AG08396 (cell line): ENCODE measurements around the gene GNA15.
"Not testable (repeated sequence)": the region's sequence is repeated elsewhere in the genome, so short reads cannot be mapped to it uniquely, and the experiment has no call there.

Experiments used
- DNase-seq: peaks from one replicate; pipeline ENCODE4 v3.0.0; 2012; ENCODE audit warnings: low spot score, mixed read lengths

Gene GNA15

DNA sequence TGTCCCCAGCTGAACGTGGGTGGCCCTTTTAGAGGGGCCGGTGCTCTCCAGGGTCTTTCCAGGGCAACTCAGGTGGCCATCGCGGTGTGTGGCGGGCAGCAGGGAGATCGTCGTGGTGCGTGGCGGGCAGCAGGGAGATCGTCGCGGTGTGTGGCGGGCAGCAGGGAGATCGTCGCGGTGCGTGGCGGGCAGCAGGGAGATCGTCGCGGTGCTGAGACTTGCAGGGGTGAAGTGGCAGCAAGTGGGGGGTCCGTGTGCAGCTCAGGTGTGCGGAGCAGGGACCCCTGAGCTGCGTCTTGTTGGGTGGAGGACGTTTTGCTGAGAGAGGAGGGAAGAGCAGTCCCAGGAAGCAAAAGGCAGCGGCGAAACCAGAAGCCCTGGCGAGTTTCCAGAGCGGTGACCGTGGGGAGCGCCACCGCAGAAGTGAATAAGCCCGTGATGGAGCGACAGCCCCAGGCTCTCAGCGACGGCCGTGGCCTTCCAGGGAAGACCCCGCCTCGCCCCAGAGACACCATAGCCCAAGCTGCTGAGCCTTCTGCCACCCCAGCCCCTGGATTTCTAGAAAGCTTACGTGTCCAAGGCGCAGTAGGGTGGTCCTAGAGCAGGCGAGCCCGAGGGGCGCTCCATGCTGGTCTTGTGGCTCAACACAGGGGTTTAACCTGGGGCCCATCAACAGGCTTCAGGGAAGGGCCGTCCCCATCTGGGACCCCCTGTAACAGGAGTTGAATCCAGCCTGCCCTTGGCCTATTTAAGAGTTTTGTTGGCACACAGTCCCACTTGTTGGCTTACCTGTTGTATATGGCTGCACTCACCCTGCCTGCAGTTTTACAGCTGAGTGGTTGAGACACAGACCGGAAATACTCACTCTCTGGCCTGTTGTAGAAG is 55.3 kb downstream of the GNA15 start:
- no peak for DNase-seq

- DNase-seq, result not testable (repeated sequence)
These were observed 55.9 kb downstream of the GNA15 start for GRCh38 chr19:3191806-3192104.

DNA sequence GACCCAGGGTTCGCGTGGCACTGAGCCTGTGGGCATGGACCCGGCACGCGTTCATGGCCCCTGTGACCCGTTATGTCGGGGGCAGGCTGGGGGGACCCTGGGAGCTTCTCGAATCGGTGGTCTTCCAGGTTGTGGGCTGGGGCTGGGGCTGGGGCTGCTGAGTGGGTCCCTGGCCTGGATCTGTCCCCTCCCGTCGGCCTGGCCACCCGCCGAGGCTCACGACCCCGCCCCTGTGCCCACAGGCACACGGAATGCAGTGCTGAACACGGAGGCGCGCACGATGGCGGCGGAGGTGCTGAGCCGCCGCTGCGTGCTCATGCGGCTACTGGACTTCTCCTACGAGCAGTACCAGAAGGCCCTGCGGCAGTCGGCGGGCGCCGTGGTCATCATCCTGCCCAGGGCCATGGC is 56.4 kb downstream of the GNA15 start:
- DNase-seq, result no peak

DNA sequence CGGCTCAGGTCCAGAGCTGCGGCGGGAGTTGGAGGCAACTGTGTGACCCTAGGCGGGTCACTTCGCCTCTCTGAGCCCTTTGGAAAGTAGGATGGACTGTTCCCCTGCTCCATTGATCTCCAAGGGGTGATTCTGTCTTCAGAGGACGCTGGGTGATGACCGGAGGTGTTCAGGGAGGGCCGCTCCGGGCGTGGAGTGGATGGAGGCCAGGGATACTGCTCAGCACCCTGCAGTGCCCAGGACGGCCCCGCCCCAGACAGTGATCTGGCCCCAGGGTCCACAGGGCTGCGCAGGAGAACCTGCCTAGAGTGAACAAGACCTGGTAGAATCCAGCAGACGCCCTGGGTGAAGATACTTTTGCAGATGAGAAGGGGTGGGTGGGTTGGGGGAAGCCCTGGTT is 56.9 kb downstream of the GNA15 start:
- no peak for DNase-seq

GRCh38 chr19:3193256-3194105 is 57.6 kb downstream of the GNA15 start:
- DNase-seq, result no peak

DNA sequence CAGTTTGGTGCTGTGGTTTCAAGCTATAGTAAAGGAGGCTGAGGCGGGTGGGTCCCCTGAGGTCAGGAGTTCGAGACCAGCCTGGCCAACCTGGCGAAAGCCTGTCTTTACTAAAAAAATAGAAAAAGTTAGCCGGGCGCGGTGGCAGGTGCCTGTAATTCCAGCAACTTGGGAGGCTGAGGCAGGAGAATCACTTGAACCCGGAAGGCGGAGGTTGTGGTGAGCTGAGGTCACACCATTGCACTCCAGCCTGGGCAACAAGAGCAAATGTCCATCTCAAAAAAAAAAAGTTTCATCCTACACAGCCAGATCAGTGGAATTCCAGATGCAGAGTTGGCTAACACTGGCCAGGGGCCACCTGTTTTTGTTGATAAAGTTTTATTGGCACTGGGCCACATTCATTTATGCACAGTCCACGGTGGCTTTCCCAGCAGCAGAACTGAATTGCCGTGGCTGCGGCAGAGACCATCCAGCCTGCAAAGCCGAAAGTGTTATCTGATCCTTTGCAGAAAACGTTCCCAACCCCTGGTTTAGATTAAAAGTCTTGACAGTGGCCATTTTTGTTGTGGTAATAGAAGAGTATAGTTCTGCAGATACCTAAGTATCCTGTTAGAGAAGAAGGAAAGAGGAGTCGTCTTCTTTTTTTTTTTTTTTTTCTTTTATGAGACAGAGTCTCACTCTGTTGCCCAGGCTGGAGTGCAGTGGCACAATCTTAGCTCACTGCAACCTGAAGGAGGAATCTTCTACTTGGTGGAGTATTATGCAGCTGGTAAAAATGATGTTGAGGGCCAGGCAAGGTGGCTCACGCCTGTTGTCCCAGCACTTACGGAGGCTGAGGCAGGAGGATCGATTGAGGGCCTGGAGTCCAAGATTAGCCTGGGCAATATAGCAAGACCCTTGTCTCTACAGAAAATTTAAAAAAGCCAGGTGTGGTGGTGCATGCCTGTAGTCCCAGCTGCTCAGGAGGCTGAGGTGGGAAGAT is 58.6 kb downstream of the GNA15 start:
- DNase-seq, result no peak

DNA sequence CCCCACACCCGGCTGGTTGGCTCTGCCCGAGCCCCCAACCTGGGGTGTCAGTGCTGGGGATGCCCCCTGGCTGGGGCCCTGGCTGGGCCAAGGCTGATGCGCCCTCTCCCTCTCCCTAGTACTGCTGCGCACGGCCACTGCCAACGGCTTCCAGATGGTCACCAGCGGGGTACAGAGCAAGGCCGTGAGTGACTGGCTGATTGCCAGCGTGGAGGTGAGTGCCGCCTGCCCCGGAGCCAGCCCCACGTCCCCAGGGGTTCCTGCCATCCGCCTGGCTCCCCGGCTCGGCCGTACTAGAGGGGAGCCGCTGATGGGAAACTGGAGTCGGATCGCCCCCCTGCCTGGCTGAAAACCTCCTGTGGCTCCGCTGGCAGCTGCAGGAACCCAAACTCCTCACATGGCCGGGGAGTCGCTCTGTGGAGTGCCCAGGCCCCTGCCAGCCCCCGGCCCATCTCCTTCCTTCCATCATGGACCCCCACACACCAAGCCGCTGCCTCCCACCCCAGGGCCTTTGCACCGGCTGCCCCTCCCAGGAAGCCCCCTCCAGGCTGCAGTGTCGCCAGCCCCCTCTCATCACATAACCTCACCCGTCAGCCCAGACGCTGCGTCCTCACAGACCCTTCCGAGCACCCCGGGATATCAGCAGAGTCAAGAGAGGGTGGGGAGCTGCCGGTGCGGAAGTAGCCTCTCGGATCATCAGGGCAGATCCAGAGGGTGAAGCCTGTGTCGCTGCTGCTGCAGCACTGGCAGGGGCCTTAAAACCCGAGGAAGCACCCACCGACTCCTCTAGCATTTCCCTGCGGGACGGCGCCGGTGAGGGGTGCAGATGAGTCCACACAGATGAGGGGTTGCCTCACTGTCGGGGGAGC is 60.5 kb downstream of the GNA15 start:
- DNase-seq, result no peak

DNA sequence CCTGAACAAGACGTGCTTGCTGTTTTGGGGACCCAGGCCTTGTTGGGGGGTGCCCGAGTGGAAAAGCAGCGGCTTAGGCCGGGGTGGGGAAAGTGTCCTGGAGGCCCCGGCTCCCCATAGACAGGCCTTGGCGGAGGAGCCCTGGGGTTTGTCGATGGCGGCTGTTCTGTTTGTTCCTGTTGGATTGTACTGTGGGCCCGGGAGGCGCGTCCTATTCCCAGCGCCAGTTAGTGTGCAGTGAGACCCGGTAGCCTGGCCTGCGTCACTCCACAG is 61.0 kb downstream of the GNA15 start:
- DNase-seq, result no peak

DNA sequence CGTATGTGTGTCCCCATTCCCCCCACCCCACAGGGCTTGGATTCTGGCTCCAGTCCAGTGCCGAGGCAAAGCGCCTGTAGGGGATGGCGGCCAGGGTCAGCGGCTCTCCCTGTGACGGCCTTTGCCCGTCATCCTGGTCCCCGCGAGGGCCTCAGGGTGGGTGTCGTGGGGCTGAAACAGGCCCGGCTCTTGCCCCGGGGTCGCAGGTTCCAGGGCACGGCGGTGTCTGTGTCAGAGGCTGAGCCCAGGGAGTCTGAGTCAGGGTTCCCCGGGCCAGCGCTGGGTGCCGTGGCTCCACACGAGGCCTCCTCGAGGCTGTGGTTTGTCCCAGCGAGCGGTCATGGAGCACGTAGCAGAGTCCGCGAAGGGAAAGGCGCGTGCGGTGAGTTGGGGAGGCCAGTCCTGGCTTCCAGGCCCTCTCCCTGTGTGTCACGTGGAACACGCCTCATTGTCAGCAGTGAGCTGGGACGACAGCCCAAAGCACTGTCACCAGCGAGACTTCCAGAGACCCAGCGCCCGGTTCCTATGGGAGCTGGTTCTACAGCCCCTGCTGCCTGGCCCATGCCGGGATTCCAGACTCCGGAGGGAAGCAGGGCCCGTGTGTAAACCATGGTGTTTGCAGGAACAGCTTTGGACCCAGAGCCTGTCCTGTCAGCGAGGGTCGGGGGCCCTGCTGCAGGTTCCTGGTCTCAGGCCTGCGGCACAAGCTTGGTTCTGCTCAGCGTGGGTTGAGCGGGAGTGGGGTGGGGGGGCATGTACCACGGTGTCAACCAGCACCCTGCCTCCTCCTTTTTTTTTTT is 63.3 kb downstream of the GNA15 start:
- no peak for DNase-seq

DNA sequence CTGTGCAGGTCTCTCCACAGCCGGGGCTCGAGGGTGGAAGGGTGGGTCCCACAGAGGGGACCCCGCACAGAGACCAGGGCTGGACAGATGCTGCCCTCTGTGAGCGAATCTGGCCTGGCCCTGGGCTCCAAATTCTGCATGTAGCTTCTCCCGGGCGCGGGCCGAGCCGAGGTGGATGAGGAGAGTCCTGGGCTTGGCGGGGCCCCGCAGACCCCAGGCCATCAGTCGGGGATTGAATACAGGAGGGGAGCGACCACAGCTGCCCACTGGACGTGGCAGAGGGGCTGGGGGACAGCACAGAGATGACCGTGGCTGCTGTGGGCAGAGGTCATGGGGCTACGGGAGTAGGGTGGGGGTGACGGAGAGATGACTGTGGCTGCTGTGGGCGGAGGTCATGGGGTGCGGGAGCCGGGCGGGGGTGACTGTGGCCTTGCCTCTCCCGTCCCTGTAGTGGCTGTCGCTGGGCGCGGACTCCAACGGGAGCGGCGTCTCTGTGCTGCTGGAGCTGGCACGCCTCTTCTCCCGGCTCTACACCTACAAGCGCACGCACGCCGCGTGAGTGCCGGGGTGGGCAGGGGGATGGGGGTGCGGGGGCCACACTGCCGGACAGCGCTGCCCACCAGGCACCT is 65.4 kb downstream of the GNA15 start:
- DNase-seq, result no peak

- no peak for DNase-seq
These were observed 66.1 kb downstream of the GNA15 start for GRCh38 chr19:3201911-3202310.

- no peak for DNase-seq
These were observed 66.5 kb downstream of the GNA15 start for GRCh38 chr19:3202346-3202745.

DNA sequence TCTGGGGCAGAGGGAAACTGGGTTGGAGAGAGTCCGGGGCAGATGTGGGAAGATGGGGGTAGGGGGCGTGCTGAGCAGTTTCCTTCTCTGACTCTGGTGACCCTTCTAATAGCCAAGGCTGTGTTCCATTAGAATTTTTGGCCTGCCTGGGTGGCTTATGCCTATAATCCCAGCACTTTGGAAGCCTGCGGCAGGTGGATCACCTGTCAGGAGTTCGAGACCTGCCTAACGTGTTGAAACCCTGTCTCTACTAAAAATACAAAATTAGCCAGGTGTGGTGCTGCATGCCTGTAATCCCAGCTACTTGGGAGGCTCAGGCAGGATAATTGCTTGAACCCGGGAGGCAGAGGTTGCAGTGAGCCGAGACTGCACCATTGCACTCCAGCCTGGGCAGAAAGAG is 67.1 kb downstream of the GNA15 start:
- not testable (repeated sequence) for DNase-seq

DNA sequence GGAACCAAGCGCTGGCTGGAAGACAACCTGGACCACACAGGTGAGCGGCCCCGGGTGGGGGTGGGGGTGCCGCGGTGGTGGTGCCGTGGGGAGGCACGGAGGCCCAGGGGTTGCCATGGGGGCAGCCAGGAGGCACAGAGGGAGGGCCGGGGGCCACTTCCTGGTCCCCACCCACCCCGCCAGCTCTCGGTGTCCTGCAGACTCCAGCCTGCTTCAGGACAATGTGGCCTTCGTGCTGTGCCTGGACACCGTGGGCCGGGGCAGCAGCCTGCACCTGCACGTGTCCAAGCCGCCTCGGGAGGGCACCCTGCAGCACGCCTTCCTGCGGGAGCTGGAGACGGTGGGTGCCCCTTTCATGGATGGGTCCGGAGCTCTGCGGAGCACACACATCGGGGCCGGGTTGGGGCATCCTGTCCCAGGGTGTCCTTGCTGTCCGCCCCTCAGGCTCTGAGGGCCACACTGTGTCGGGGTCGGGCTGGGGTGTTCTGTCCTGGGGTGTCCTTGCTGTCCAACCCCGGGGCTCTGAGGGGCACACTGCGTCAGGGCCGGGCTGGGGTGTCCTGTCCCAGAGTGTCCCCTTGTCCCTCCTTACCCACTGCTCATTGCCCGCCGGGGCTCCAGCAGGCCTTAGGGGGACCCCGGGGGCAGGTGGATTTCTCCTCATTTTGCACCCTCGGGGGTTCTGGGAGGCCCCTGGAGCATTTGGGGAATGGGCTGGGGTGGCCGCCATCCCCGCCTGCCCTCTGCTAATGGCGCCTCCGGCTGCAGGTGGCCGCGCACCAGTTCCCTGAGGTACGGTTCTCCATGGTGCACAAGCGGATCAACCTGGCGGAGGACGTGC is 68.2 kb downstream of the GNA15 start:
- no peak for DNase-seq

DNA sequence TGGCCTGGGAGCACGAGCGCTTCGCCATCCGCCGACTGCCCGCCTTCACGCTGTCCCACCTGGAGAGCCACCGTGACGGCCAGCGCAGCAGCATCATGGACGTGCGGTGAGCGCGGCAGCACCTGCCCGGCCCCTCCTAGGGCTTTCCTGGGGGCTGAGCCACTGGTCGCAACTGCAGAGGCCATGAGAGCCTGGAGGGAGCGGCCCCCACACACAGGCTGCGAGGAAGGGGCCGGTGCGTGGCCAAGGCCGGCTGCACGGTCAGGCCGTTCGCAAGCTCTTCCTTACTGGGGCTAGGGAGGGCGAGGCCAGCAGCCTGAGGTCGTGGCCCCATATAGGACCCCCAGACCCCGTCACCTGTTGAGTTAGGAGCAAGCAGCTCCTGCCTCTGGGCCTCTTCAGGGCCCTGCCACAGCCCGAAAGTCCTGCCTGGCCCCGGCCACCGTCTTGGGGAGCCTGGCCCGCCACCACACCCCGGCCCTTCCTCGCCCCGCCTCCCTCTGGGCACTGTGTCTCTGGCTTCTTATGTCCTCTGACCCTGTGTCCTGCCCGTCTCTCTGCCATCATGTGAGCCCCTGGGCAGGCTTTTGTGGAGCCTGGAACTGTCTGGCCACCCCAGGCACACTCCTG is 68.9 kb downstream of the GNA15 start:
- no peak for DNase-seq

GRCh38 chr19:3206216-3206953 is 70.6 kb downstream of the GNA15 start:
- DNase-seq, result no peak

DNA sequence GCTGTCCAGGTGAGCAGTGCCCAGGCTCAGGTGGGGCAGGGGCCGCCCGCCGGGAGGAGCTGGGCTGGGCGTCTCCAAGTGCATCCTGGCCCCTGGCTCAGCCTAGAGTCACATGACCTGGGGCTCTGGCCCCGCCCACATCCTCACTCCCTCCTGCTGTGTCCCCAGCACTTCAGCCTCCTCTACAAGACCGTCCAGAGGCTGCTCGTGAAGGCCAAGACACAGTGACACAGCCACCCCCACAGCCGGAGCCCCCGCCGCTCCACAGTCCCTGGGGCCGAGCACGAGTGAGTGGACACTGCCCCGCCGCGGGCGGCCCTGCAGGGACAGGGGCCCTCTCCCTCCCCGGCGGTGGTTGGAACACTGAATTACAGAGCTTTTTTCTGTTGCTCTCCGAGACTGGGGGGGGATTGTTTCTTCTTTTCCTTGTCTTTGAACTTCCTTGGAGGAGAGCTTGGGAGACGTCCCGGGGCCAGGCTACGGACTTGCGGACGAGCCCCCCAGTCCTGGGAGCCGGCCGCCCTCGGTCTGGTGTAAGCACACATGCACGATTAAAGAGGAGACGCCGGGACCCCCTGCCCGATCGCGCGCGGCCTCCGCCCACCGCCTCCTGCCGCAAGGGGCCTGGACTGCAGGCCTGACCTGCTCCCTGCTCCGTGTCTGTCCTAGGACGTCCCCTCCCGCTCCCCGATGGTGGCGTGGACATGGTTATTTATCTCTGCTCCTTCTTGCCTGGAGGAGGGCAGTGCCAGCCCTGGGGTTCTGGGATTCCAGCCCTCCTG is 71.8 kb downstream of the GNA15 start:
- no peak for DNase-seq
